Hepatocyte (in vitro differentiated cells): ENCODE measurements around the gene CHTOP. TPM values are rescaled to one million over a fixed set of nuclear protein-coding genes. Genes with fewer than 3 reads are reported as not detected.

Experiments used
- DNase-seq: peaks from one replicate; pipeline ENCODE4 v3.0.0-alpha.2; 2016; ENCODE audit warnings: low spot score
- H2AFZ ChIP-seq: fragments of 200-600 bp; sonication (generic); 2 replicates; pipeline ENCODE4 v1.6.0; 2016; ENCODE audit warnings: antibody characterized with exemption, mild to moderate bottlenecking
- H3K27ac ChIP-seq: fragments of 200-600 bp; sonication (generic); 2 replicates; pipeline ENCODE4 v1.5.1; 2016; ENCODE audit warnings: mild to moderate bottlenecking
- H3K27me3 ChIP-seq: fragments of 200-600 bp; sonication (generic); 2 replicates; pipeline ENCODE4 v1.6.1; 2016
- H3K36me3 ChIP-seq: fragments of 200-600 bp; sonication (generic); replicated peaks from 2 replicates; pipeline ENCODE4 v1.5.1; 2016; ENCODE audit warnings: low read depth; ENCODE audit not compliant: insufficient read depth
- H3K4me1 ChIP-seq: fragments of 200-600 bp; sonication (generic); 2 replicates; pipeline ENCODE4 v1.5.1; 2016; ENCODE audit warnings: mild to moderate bottlenecking, moderate library complexity; ENCODE audit not compliant: insufficient read depth
- H3K4me2 ChIP-seq: fragments of 200-600 bp; sonication (generic); 2 replicates; pipeline ENCODE4 v1.6.0; 2016
- H3K4me3 ChIP-seq: fragments of 200-600 bp; sonication (generic); 2 replicates; pipeline ENCODE4 v1.5.1; 2016; ENCODE audit warnings: mild to moderate bottlenecking
- H3K79me2 ChIP-seq: fragments of 200-600 bp; sonication (generic); 2 replicates; pipeline ENCODE4 v1.6.0; 2017; ENCODE audit warnings: mild to moderate bottlenecking
- H3K9me2 ChIP-seq: fragments of 200-600 bp; sonication (generic); replicated peaks from 2 replicates; pipeline ENCODE4 v1.6.0; 2017; ENCODE audit warnings: mild to moderate bottlenecking; ENCODE audit not compliant: insufficient read depth
- H3K9me3 ChIP-seq: fragments of 200-600 bp; sonication (generic); 2 replicates; pipeline ENCODE4 v1.5.1; 2016; ENCODE audit warnings: low read depth, mild to moderate bottlenecking
- H4K20me1 ChIP-seq: fragments of 200-600 bp; sonication (generic); 2 replicates; pipeline ENCODE4 v1.6.0; 2016; ENCODE audit warnings: mild to moderate bottlenecking; ENCODE audit not compliant: insufficient read depth, poor library complexity, severe bottlenecking
- EZH2 ChIP-seq: fragments of 200-600 bp; sonication (generic); IDR thresholded peaks from 2 replicates; pipeline ENCODE4 v1.6.1; 2016; ENCODE audit warnings: antibody characterized with exemption, mild to moderate bottlenecking, borderline replicate concordance
- EZH2phosphoT487 ChIP-seq: fragments of 200-600 bp; sonication (generic); IDR thresholded peaks from one replicate; pipeline ENCODE4 v1.6.1; 2018; ENCODE audit warnings: antibody characterized with exemption, mild to moderate bottlenecking, low read depth, moderate library complexity; ENCODE audit not compliant: unreplicated experiment, severe bottlenecking
- WGBS: methylation state at CpG from one replicate; pipeline ENCODE4 v1.1.6; 2016; ENCODE audit warnings: low lambda C conversion rate; ENCODE audit errors: missing lambda C conversion rate; 5-methylcytosine and 5-hydroxymethylcytosine counted together
- polyA plus RNA-seq: library from polyadenylated mRNA; unstranded; fragments of >200 nt; fragmentation: Nextera tagmentation; extraction: Ambion mirVana; gene quantifications from 2 replicates; pipeline ENCODE4 v1.2.1, GENCODE V29; 2016
- total RNA-seq: library from RNA; depleted of rRNA; stranded (reverse); fragments of >200 nt; gene quantifications from 2 replicates; pipeline ENCODE4 v1.2.3, GENCODE V29; 2014
- TF ChIP-seq, protein P1 (sequence below): fragments of 200-600 bp; sonication (generic); IDR thresholded peaks from 2 replicates; pipeline ENCODE4 v1.5.1; 2016; ENCODE audit warnings: antibody characterized with exemption, mild to moderate bottlenecking; ENCODE audit not compliant: poor library complexity

CHTOP gene
- total and polyA plus RNA-seq, 2 experiments from 2014 or later, result 50.7 to 65.5 TPM

DNA sequence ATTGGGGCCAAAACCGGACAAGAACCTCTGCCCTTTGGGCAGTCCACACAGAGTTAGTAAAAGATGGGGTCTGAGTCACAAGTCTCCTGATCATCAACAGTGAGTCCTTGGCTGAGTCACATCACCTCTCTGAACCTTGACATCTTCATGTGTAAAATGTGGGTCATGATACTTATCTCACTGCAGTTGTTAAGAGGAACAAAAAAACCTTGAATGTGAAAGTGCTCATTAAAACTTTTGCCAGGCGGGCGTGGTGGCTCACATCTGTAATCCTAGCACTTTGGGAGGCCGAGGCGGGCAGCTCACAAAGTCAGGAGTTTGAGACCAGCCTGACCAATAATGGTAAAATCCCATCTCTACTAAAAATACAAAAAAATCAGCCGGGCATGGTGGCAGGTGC, 36.7 kb upstream of the CHTOP start:
- no peak for DNase-seq
- Histone ChIP-seq H4K20me1 (no peaks in the 10 kb centered on the region), H3K27ac (no peak overlapping the region), H3K27me3 (no peaks in the 10 kb centered on the region), H3K36me3 (no peaks in the 10 kb centered on the region), H3K9me2 (no peaks in the 10 kb centered on the region), H3K4me3 (no peak overlapping the region), H2AFZ (no peak overlapping the region), H3K4me1 (no peaks in the 10 kb centered on the region), H3K79me2 (no peaks in the 10 kb centered on the region), H3K9me3 (no peaks in the 10 kb centered on the region), H3K4me2 (no peak overlapping the region)
- TF ChIP-seq EZH2, result no peak
- TF ChIP-seq, protein P1, sequence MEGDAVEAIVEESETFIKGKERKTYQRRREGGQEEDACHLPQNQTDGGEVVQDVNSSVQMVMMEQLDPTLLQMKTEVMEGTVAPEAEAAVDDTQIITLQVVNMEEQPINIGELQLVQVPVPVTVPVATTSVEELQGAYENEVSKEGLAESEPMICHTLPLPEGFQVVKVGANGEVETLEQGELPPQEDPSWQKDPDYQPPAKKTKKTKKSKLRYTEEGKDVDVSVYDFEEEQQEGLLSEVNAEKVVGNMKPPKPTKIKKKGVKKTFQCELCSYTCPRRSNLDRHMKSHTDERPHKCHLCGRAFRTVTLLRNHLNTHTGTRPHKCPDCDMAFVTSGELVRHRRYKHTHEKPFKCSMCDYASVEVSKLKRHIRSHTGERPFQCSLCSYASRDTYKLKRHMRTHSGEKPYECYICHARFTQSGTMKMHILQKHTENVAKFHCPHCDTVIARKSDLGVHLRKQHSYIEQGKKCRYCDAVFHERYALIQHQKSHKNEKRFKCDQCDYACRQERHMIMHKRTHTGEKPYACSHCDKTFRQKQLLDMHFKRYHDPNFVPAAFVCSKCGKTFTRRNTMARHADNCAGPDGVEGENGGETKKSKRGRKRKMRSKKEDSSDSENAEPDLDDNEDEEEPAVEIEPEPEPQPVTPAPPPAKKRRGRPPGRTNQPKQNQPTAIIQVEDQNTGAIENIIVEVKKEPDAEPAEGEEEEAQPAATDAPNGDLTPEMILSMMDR, result no peak
- no peak for TF ChIP-seq EZH2phosphoT487
- 90% methylated on average over 6 of the region's 6 CpGs for WGBS

DNA sequence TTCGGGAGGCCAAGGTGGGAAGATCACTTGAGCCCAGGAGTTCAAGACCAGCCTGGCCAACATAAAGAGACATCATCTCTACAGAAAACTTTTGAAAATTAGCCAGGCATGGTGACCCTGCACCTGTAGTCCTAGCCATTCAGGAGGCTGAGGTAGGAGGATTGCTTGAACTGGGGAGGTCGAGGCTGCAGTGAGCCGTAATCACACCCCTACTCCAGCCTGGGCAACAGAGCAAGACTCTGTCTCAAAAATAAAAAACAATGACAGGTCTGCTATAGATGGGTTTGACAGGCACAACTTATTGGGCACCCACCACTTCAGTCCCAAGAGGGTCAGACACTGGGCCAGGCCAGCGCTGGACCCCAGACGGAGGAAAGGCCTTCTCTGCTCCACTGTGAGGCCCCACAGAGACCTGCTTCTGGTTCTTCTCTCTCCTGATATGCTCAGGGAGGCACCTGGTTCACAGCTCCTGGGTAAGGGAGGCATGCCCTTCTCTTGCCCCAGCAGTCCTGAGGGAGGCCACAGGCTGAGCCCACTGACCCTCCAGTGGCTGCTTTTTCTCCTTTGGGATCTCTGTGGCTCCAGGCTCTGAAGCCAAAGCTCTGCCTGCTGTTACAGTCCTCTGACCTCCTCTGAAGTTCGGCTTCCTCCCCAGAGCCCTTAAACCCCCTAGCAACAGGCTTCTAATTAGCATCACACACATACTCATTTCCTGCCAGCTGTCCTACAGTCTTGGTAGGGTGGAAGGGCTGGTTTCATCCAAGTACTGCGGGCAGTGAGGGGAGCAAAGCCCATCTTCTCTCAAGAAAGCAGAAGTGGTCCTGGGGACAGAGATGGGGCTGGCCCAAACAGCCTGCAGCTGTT, 35.3 kb upstream of the CHTOP start:
- Histone ChIP-seq H3K4me3 (no peak overlapping the region), H3K27ac (no peak overlapping the region), H3K36me3 (no peaks in the 10 kb centered on the region), H3K27me3 (no peaks in the 10 kb centered on the region), H2AFZ (no peak overlapping the region), H3K4me2 (no peak overlapping the region), H4K20me1 (no peaks in the 10 kb centered on the region), H3K9me3 (no peaks in the 10 kb centered on the region), H3K9me2 (no peaks in the 10 kb centered on the region), H3K4me1 (no peaks in the 10 kb centered on the region), H3K79me2 (no peaks in the 10 kb centered on the region)
- WGBS, result 75% methylated on average over 7 of the region's 7 CpGs
- DNase-seq, result no peak
- no peak for TF ChIP-seq EZH2phosphoT487
- TF ChIP-seq, protein P1, result no peak
- no peak for TF ChIP-seq EZH2

DNA sequence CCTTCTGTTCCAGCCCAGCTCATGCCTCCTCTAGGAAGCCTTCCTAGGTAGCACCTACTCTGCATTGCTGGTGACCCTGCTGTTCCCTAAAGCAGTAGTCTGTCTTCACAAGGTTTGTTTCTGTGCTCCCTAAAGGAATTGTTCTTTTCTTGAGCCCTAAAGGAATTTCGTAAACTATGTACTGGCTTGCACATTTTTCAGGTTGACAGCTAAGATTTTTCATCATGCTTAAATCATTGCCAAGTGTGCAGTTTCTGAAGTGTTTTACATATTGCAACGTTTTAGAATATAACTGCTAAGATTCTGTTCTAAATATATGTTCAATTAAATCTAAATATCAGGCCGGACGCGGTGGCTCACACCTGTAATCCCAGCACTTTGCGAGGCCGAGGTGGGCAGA, 34.0 kb upstream of the CHTOP start:
- Histone ChIP-seq H3K27me3 (no peaks in the 10 kb centered on the region), H3K9me2 (no peaks in the 10 kb centered on the region), H4K20me1 (no peaks in the 10 kb centered on the region), H3K27ac (no peak overlapping the region), H3K79me2 (no peaks in the 10 kb centered on the region), H3K36me3 (no peaks in the 10 kb centered on the region), H3K4me2 (no peak overlapping the region), H2AFZ (no peak overlapping the region), H3K4me3 (no peak overlapping the region), H3K4me1 (no peaks in the 10 kb centered on the region), H3K9me3 (no peaks in the 10 kb centered on the region)
- TF ChIP-seq, protein P1, result no peak
- TF ChIP-seq EZH2 (no peak), EZH2phosphoT487 (no peak)
- 92% methylated on average over 7 of the region's 7 CpGs for WGBS
- no peak for DNase-seq
